DND-41 (cell line): ENCODE results near the gene ATP9A.

Experiments
- ATAC-seq: fragments of 200-7000 bp; cut with Tn5 transposase; 3 replicates; pipeline ENCODE4 v1.9.1; 2021; ENCODE audit warnings: low read depth; ENCODE audit not compliant: insufficient read depth
- DNase-seq: peaks from one replicate; pipeline ENCODE4 v3.0.0-alpha.2; 2020
- H2AFZ ChIP-seq: 2 replicates; pipeline ENCODE4 v1.6.0; 2012; ENCODE audit warnings: low read depth, low read length
- H3K27ac ChIP-seq: 2 replicates; pipeline ENCODE4 v1.5.1; 2012; ENCODE audit warnings: low read length, inconsistent platforms
- H3K27me3 ChIP-seq: fragments of 200-600 bp; sonication (generic); 2 replicates; pipeline ENCODE4 v1.6.0; 2012; ENCODE audit warnings: low read length, mild to moderate bottlenecking, inconsistent platforms; ENCODE audit not compliant: insufficient read depth, poor library complexity
- H3K36me3 ChIP-seq: 2 replicates; pipeline ENCODE4 v1.5.1; 2012; ENCODE audit warnings: low read length, inconsistent platforms; ENCODE audit not compliant: insufficient read depth
- H3K4me1 ChIP-seq: 2 replicates; pipeline ENCODE4 v1.5.1; 2012; ENCODE audit warnings: mild to moderate bottlenecking, low read length; ENCODE audit not compliant: insufficient read depth
- H3K4me2 ChIP-seq: 2 replicates; pipeline ENCODE4 v1.6.0; 2012; ENCODE audit warnings: mild to moderate bottlenecking, moderate library complexity, low read length, inconsistent platforms; ENCODE audit not compliant: insufficient read depth
- H3K4me3 ChIP-seq, 2 experiments: fragments of 200-600 bp in 1 of 2; shearing (Covaris generic) in 1 of 2; 2 replicates each; pipeline ENCODE4 v1.5.1; 2012 to 2016; ENCODE audit warnings: inconsistent platforms in 2 of 2, low read length in 2 of 2, mild to moderate bottlenecking in 2 of 2, low read depth in 1 of 2, moderate library complexity in 1 of 2
- H3K79me2 ChIP-seq: 2 replicates; pipeline ENCODE4 v1.6.0; 2012; ENCODE audit warnings: low read length, inconsistent platforms; ENCODE audit not compliant: insufficient read depth
- H3K9ac ChIP-seq: 2 replicates; pipeline ENCODE4 v1.6.0; 2012; ENCODE audit warnings: low read depth, mild to moderate bottlenecking, inconsistent platforms, low read length, moderate library complexity
- H3K9me3 ChIP-seq: 2 replicates; pipeline ENCODE4 v1.5.1; 2012; ENCODE audit warnings: low read length, moderate library complexity, mild to moderate bottlenecking, inconsistent platforms; ENCODE audit not compliant: insufficient read depth, severe bottlenecking
- H4K20me1 ChIP-seq: 2 replicates; pipeline ENCODE4 v1.6.0; 2012; ENCODE audit warnings: low read length; ENCODE audit not compliant: insufficient read depth
- CTCF ChIP-seq: IDR thresholded peaks from 2 replicates; pipeline ENCODE4 v1.5.1; 2012; ENCODE audit warnings: borderline replicate concordance, low read length, moderate library complexity, mild to moderate bottlenecking; ENCODE audit not compliant: poor library complexity, severe bottlenecking; ENCODE audit errors: extremely low read depth
- EZH2 ChIP-seq: IDR thresholded peaks from 3 replicates; pipeline ENCODE4 v1.6.1; 2012; ENCODE audit warnings: borderline replicate concordance, low read depth, mild to moderate bottlenecking, moderate library complexity, low read length, inconsistent platforms; ENCODE audit not compliant: severe bottlenecking

Gene ATP9A

GRCh38 chr20:51667491-51667890 lies 100.7 kb downstream of the ATP9A start:
- no peaks in the 10 kb centered on the region for H3K9me3 ChIP-seq
- no peaks in the 10 kb centered on the region for H3K79me2 ChIP-seq
- no peaks in the 10 kb centered on the region for H4K20me1 ChIP-seq
- no peak overlapping the region for H3K4me3 ChIP-seq
- H3K36me3 ChIP-seq, result no peaks in the 10 kb centered on the region
- no peak for TF ChIP-seq EZH2
- TF ChIP-seq CTCF, result no peak
- H3K27ac ChIP-seq, result no peak overlapping the region
- DNase-seq (no peak), ATAC-seq (no peak)
- H2AFZ ChIP-seq, result no peak overlapping the region
- H3K27me3 ChIP-seq, result no peaks in the 10 kb centered on the region
- H3K4me1 ChIP-seq, result no peaks in the 10 kb centered on the region
- H3K4me2 ChIP-seq, result no peak overlapping the region
- H3K9ac ChIP-seq, result no peak overlapping the region

GRCh38 chr20:51667002-51667408 lies 101.2 kb downstream of the ATP9A start:
- H3K27ac ChIP-seq, result no peak overlapping the region

GRCh38 chr20:51666126-51666525 lies 102.1 kb downstream of the ATP9A start:
- no peaks in the 10 kb centered on the region for H3K36me3 ChIP-seq
- H3K9me3 ChIP-seq, result no peaks in the 10 kb centered on the region
- no peak overlapping the region for H3K4me3 ChIP-seq
- TF ChIP-seq EZH2 (no peak), CTCF (no peak)
- no peak overlapping the region for H3K27ac ChIP-seq
- no peak overlapping the region for H2AFZ ChIP-seq
- no peak for ATAC-seq
- DNase-seq, result no peak
- H3K9ac ChIP-seq, result no peak overlapping the region
- H3K4me2 ChIP-seq, result no peak overlapping the region
- no peaks in the 10 kb centered on the region for H4K20me1 ChIP-seq
- H3K27me3 ChIP-seq, result no peaks in the 10 kb centered on the region
- H3K4me1 ChIP-seq, result no peaks in the 10 kb centered on the region
- H3K79me2 ChIP-seq, result no peaks in the 10 kb centered on the region

More at GRCh38 chr20:51667002-51667408, 101.2 kb downstream of the ATP9A start:
- DNase-seq, result no peak
- Histone ChIP-seq H3K9ac (no peak overlapping the region), H3K9me3 (no peaks in the 10 kb centered on the region), H3K79me2 (no peaks in the 10 kb centered on the region), H2AFZ (no peak overlapping the region), H4K20me1 (no peaks in the 10 kb centered on the region), H3K4me1 (no peaks in the 10 kb centered on the region), H3K36me3 (no peaks in the 10 kb centered on the region), H3K27me3 (no peaks in the 10 kb centered on the region), H3K4me3 (no peak overlapping the region), H3K4me2 (no peak overlapping the region)
- ATAC-seq, result no peak
- TF ChIP-seq EZH2 (no peak), CTCF (no peak)
